MM.1S (cell line): Measurements from ENCODE around the gene PRRX2.

Experiments used
- DNase-seq: peaks from one replicate; pipeline ENCODE4 v3.0.0-alpha.2; 2015
- H2AFZ ChIP-seq: fragments of 300-600 bp; sonication (generic); 2 replicates; pipeline ENCODE4 v1.6.0; 2016; ENCODE audit warnings: antibody characterized with exemption, low read length
- H3F3A ChIP-seq: fragments of 300-600 bp; sonication (generic); 2 replicates; pipeline ENCODE4 v1.6.1; 2016; ENCODE audit warnings: mild to moderate bottlenecking, antibody characterized with exemption, low read length, moderate library complexity, mixed read lengths; ENCODE audit not compliant: insufficient read depth
- H3K27ac ChIP-seq: fragments of 300-600 bp; sonication (generic); 2 replicates; pipeline ENCODE4 v1.5.1; 2016; ENCODE audit warnings: mild to moderate bottlenecking, low read length
- H3K27me3 ChIP-seq: fragments of 300-600 bp; sonication (generic); replicated peaks from 2 replicates; pipeline ENCODE4 v1.6.0; 2016; ENCODE audit warnings: low read length; ENCODE audit not compliant: insufficient read depth
- H3K36me3 ChIP-seq: fragments of 300-600 bp; sonication (generic); replicated peaks from 2 replicates; pipeline ENCODE4 v1.6.1; 2016; ENCODE audit warnings: mild to moderate bottlenecking, low read length, mixed read lengths; ENCODE audit not compliant: insufficient read depth
- H3K4me1 ChIP-seq: fragments of 300-600 bp; sonication (generic); 2 replicates; pipeline ENCODE4 v1.6.1; 2016; ENCODE audit warnings: low read length, mixed read lengths
- H3K4me2 ChIP-seq: fragments of 300-600 bp; sonication (generic); 2 replicates; pipeline ENCODE4 v1.6.0; 2016; ENCODE audit warnings: low read depth, low read length
- H3K4me3 ChIP-seq: fragments of 300-600 bp; sonication (generic); 2 replicates; pipeline ENCODE4 v1.5.1; 2016; ENCODE audit warnings: low read length, mixed read lengths
- H3K79me2 ChIP-seq: fragments of 300-600 bp; sonication (generic); 2 replicates; pipeline ENCODE4 v1.6.1; 2016; ENCODE audit warnings: mixed run types, low read length, mixed read lengths
- H3K9ac ChIP-seq: fragments of 300-600 bp; sonication (generic); 2 replicates; pipeline ENCODE4 v1.6.1; 2016; ENCODE audit warnings: low read length, mixed read lengths
- H3K9me2 ChIP-seq: fragments of 300-600 bp; sonication (generic); replicated peaks from 2 replicates; pipeline ENCODE4 v1.6.1; 2016; ENCODE audit warnings: mild to moderate bottlenecking, low read length, mixed read lengths; ENCODE audit not compliant: insufficient read depth
- H3K9me3 ChIP-seq: fragments of 300-600 bp; sonication (generic); replicated peaks from 2 replicates; pipeline ENCODE4 v1.6.1; 2016; ENCODE audit warnings: mild to moderate bottlenecking, low read length, mixed read lengths; ENCODE audit not compliant: insufficient read depth
- H4K20me1 ChIP-seq: fragments of 300-600 bp; sonication (generic); 2 replicates; pipeline ENCODE4 v1.6.1; 2016; ENCODE audit warnings: mild to moderate bottlenecking, low read length, moderate library complexity, mixed read lengths; ENCODE audit not compliant: insufficient read depth
- EZH2 ChIP-seq: fragments of 300-600 bp; sonication (generic); optimal IDR thresholded peaks from 2 replicates; pipeline ENCODE3; 2017; ENCODE audit warnings: low read depth, mild to moderate bottlenecking, antibody characterized with exemption, low read length, mixed read lengths
- EZH2phosphoT487 ChIP-seq: fragments of 300-600 bp; sonication (generic); IDR thresholded peaks from 2 replicates; pipeline ENCODE4 v1.6.1; 2018; ENCODE audit warnings: antibody characterized with exemption, low read length
- TF ChIP-seq, protein P1 (sequence below): fragments of 300-600 bp; sonication (generic); IDR thresholded peaks from 2 replicates; pipeline ENCODE4 v1.5.1; 2016; ENCODE audit warnings: antibody characterized with exemption, low read length, mixed read lengths

The PRRX2 gene

DNA sequence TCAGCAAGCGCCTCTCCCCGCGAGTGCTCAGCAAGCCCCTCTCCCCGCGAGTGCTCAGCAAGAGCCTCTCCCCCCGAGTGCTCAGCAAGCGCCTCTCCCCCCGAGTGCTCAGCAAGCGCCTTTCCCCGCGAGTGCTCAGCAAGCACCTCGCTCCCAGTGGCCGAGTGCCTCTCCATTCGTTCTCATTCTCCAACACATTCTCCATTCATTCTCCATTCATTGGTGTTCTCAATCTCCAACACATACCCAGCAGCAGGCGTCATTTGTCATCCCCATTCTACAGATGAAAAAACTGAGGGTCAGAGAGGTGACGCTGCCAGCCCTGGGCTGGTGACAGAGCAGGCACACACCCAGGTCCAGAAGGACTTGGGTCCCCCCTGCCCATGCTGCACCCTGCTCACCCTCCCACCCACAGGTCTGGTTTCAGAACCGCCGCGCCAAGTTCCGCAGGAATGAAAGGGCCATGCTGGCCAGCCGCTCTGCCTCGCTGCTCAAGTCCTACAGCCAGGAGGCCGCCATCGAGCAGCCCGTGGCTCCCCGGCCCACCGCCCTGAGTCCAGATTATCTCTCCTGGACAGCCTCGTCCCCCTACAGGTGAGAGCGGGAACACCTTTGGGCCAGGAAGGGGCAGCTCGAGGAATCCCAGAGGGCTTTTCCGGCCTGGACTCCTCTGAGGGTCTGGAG lies 54.9 kb downstream of the PRRX2 start:
- Histone ChIP-seq H2AFZ (no peak overlapping the region), H3K9me2 (no peaks in the 10 kb centered on the region), H3K4me3 (no peak overlapping the region), H3K9me3 (no peaks in the 10 kb centered on the region), H3K27me3 (peaks cover 98% of the 10 kb centered on the region), H3K79me2 (no peaks in the 10 kb centered on the region), H3K36me3 (no peaks in the 10 kb centered on the region), H3K4me1 (no peaks in the 10 kb centered on the region), H3K9ac (no peak overlapping the region), H3K27ac (no peak overlapping the region), H3F3A (no peaks in the 10 kb centered on the region), H3K4me2 (no peak overlapping the region), H4K20me1 (no peaks in the 10 kb centered on the region)
- 0 out of 2 replicates have a peak, but pooled peaks have one; percentile 29 for TF ChIP-seq EZH2phosphoT487
- TF ChIP-seq, protein P1, sequence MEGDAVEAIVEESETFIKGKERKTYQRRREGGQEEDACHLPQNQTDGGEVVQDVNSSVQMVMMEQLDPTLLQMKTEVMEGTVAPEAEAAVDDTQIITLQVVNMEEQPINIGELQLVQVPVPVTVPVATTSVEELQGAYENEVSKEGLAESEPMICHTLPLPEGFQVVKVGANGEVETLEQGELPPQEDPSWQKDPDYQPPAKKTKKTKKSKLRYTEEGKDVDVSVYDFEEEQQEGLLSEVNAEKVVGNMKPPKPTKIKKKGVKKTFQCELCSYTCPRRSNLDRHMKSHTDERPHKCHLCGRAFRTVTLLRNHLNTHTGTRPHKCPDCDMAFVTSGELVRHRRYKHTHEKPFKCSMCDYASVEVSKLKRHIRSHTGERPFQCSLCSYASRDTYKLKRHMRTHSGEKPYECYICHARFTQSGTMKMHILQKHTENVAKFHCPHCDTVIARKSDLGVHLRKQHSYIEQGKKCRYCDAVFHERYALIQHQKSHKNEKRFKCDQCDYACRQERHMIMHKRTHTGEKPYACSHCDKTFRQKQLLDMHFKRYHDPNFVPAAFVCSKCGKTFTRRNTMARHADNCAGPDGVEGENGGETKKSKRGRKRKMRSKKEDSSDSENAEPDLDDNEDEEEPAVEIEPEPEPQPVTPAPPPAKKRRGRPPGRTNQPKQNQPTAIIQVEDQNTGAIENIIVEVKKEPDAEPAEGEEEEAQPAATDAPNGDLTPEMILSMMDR = peak; percentile 35
- no peak for TF ChIP-seq EZH2
- DNase-seq = no peak

DNA sequence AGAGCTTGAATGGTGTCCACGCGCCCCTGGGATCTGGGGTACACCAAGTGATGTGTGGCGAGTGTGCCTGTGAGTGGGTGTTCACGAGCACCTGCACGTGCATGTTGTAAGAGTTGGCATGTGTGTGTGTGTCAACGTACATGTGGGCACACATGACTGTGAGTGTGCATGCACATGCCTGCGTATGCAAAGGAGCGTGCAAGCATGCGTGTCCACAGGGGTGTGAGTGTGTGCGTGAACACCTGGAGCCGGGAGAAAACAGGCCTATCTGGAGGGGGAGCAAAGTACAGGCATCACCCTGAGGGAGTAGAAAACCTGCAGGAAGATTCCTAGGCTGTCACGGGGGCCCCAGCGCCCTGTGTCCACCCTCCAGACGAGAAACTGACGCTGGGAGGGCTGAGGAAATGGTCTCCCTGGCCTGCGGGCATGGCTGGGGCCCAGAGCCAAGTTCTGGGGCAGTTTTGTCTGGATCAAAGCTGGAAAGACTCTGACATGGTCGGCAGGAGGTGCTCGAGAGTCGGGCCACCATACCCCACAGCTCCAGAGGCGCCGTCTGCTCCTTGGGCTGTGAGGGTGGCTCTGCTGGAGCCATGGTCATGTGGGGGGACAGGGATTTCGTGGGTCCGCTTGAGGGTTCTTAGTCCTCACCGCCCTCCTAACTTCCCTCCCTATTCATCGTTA lies 55.6 kb downstream of the PRRX2 start:
- Histone ChIP-seq H3F3A (no peaks in the 10 kb centered on the region), H3K9me2 (no peaks in the 10 kb centered on the region), H3K4me1 (no peaks in the 10 kb centered on the region), H3K4me2 (no peak overlapping the region), H4K20me1 (no peaks in the 10 kb centered on the region), H3K79me2 (no peaks in the 10 kb centered on the region), H2AFZ (no peak overlapping the region), H3K9me3 (no peaks in the 10 kb centered on the region), H3K36me3 (no peaks in the 10 kb centered on the region), H3K4me3 (no peak overlapping the region), H3K27ac (no peak overlapping the region), H3K27me3 (peaks cover 98% of the 10 kb centered on the region), H3K9ac (no peak overlapping the region)
- TF ChIP-seq, protein P1 = peak; percentile 23; the same call in 1 of the 2 replicates
- no peak for TF ChIP-seq EZH2
- no peak for DNase-seq

DNA sequence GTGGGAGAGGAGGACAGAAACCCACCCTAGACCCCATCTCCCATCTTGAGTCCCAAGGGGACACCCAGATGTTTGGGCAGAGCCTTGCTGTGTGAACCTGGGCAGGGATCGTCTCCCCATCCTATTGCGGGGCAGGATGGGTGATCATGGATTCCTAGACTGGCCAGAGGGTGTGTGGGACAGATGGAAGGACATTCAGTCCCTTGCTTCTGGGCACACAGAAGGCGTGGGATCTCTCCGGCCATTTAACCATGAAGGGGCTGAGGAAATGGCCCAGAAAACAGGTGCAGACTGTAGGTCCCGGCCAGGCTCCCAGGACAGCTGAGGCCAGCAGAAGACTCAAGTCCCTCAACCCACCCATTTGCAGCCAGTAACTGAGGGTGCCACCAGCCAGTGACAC lies 57.5 kb downstream of the PRRX2 start:
- no peak overlapping the region for H3K9ac ChIP-seq
- DNase-seq = no peak
- no peak overlapping the region for H2AFZ ChIP-seq
- TF ChIP-seq, protein P1 = no peak
- TF ChIP-seq EZH2 (no peak), EZH2phosphoT487 (no peak)
- no peak overlapping the region for H3K4me2 ChIP-seq
- peaks cover 97% of the 10 kb centered on the region for H3K27me3 ChIP-seq
- no peak overlapping the region for H3K4me3 ChIP-seq
- H3K36me3 ChIP-seq = no peaks in the 10 kb centered on the region
- H3K79me2 ChIP-seq = no peaks in the 10 kb centered on the region
- no peaks in the 10 kb centered on the region for H3K4me1 ChIP-seq
- no peaks in the 10 kb centered on the region for H4K20me1 ChIP-seq
- no peak overlapping the region for H3K27ac ChIP-seq
- H3F3A ChIP-seq = no peaks in the 10 kb centered on the region
- H3K9me3 ChIP-seq = no peaks in the 10 kb centered on the region
- H3K9me2 ChIP-seq = no peaks in the 10 kb centered on the region
